Astrocyte (in vitro differentiated cells and primary cell): ENCODE results near the gene STRA6. TPM values are rescaled to one million over a fixed set of nuclear protein-coding genes. Genes with fewer than 3 reads are reported as not detected.
A peak's percentile ranks its signal among the peaks of the same experiment; 100 is the strongest.

Experiments used
- DNase-seq: peaks from one replicate; pipeline ENCODE4 v3.0.0-alpha.2; 2010; ENCODE audit warnings: low read depth
- FAIRE-seq: peaks from 2 replicates; lab custom pipeline; 2011; peaks lifted over from hg19 to GRCh38; lab: Jason Lieb, UNC
- H2AFZ ChIP-seq: 2 replicates; pipeline ENCODE4 v1.6.0; 2012; ENCODE audit warnings: low read depth, low read length, inconsistent platforms
- H3K27ac ChIP-seq: 2 replicates; pipeline ENCODE4 v1.5.1; 2011; ENCODE audit warnings: low read depth, low read length, inconsistent platforms
- H3K27me3 ChIP-seq: 2 replicates; pipeline ENCODE4 v1.6.0; 2011; ENCODE audit warnings: low read length, inconsistent platforms; ENCODE audit not compliant: insufficient read depth
- H3K36me3 ChIP-seq: 2 replicates; pipeline ENCODE4 v1.5.1; 2011; ENCODE audit warnings: low read length, inconsistent platforms; ENCODE audit not compliant: insufficient read depth
- H3K4me1 ChIP-seq: 2 replicates; pipeline ENCODE4 v1.5.1; 2011; ENCODE audit warnings: low read length, inconsistent platforms; ENCODE audit not compliant: insufficient read depth
- H3K4me2 ChIP-seq: 2 replicates; pipeline ENCODE4 v1.6.0; 2012; ENCODE audit warnings: low read length, inconsistent platforms
- H3K4me3 ChIP-seq: 2 replicates; pipeline ENCODE4 v1.5.1; 2011; ENCODE audit warnings: low read depth, mild to moderate bottlenecking, low read length, inconsistent platforms; ENCODE audit not compliant: insufficient read depth
- H3K79me2 ChIP-seq: 2 replicates; pipeline ENCODE4 v1.6.0; 2012; ENCODE audit warnings: mild to moderate bottlenecking, low read length, inconsistent platforms; ENCODE audit not compliant: insufficient read depth
- H3K9ac ChIP-seq: 2 replicates; pipeline ENCODE4 v1.6.0; 2012; ENCODE audit warnings: mild to moderate bottlenecking, low read length, inconsistent platforms
- H3K9me3 ChIP-seq: 2 replicates; pipeline ENCODE4 v1.5.1; 2012; ENCODE audit warnings: low read depth, mild to moderate bottlenecking, low read length, inconsistent platforms; ENCODE audit not compliant: insufficient read depth
- H4K20me1 ChIP-seq: 2 replicates; pipeline ENCODE4 v1.6.0; 2012; ENCODE audit warnings: low read length, inconsistent platforms; ENCODE audit not compliant: insufficient read depth
- H3K27ac Mint-ChIP-seq: one replicate; pipeline ENCODE4 v1.8.0; 2021; ENCODE audit warnings: mild to moderate bottlenecking, mixed read lengths; ENCODE audit not compliant: unreplicated experiment
- H3K27me3 Mint-ChIP-seq: one replicate; pipeline ENCODE4 v1.8.0; 2021; ENCODE audit warnings: low read depth, mixed read lengths; ENCODE audit not compliant: unreplicated experiment
- H3K36me3 Mint-ChIP-seq: one replicate; pipeline ENCODE4 v1.8.0; 2021; ENCODE audit warnings: low read depth, mixed read lengths; ENCODE audit not compliant: unreplicated experiment
- H3K4me1 Mint-ChIP-seq: one replicate; pipeline ENCODE4 v1.8.0; 2021; ENCODE audit warnings: low read depth, mixed read lengths; ENCODE audit not compliant: unreplicated experiment
- H3K4me3 Mint-ChIP-seq: one replicate; pipeline ENCODE4 v1.8.0; 2021; ENCODE audit warnings: mild to moderate bottlenecking, moderate library complexity, mixed read lengths; ENCODE audit not compliant: unreplicated experiment
- H3K9me3 Mint-ChIP-seq: one replicate; pipeline ENCODE4 v1.8.0; 2021; ENCODE audit warnings: mild to moderate bottlenecking, mixed read lengths; ENCODE audit not compliant: unreplicated experiment
- CTCF ChIP-seq: IDR thresholded peaks from 2 replicates; pipeline ENCODE4 v1.5.1; 2011; ENCODE audit warnings: low read depth, mild to moderate bottlenecking, inconsistent platforms, low read length, moderate library complexity; ENCODE audit not compliant: insufficient read depth
- EZH2 ChIP-seq: IDR thresholded peaks from 2 replicates; pipeline ENCODE4 v1.6.1; 2012; ENCODE audit warnings: mild to moderate bottlenecking, low read length, inconsistent platforms; ENCODE audit not compliant: insufficient read depth
- total RNA-seq: library from RNA; stranded (reverse); gene quantifications from 2 replicates; pipeline ENCODE4 v1.2.1, GENCODE V29; 2021

Gene STRA6
- total RNA-seq, 1 donor from 2014 or later = 7.2 TPM

GRCh38 chr15:74184582-74185091 lies 17.9 kb downstream of the STRA6 start:
- no peaks in the 10 kb centered on the region for H4K20me1 ChIP-seq
- no peaks in the 10 kb centered on the region for H3K9me3 ChIP-seq
- Mint-ChIP-seq H3K4me3 (no peak overlapping the region), H3K27me3 (peaks cover 53% of the 10 kb centered on the region), H3K9me3 (peaks cover 6% of the 10 kb centered on the region), H3K4me1 (peaks cover 14% of the 10 kb centered on the region), H3K36me3 (peaks cover 3% of the 10 kb centered on the region), H3K27ac (no peak overlapping the region)
- H3K27ac ChIP-seq = no peak overlapping the region
- no peak for FAIRE-seq
- TF ChIP-seq EZH2 (no peak), CTCF (no peak)
- no peak overlapping the region for H3K9ac ChIP-seq
- no peaks in the 10 kb centered on the region for H3K27me3 ChIP-seq
- DNase-seq = no peak
- H3K79me2 ChIP-seq = no peaks in the 10 kb centered on the region
- peaks cover 26% of the 10 kb centered on the region for H3K4me1 ChIP-seq
- no peak overlapping the region for H3K4me3 ChIP-seq
- no peak overlapping the region for H3K4me2 ChIP-seq
- H3K36me3 ChIP-seq = no peaks in the 10 kb centered on the region
- no peak overlapping the region for H2AFZ ChIP-seq

- no peak overlapping the region for H3K4me3 ChIP-seq
- H3K9me3 ChIP-seq = no peaks in the 10 kb centered on the region
- no peak for DNase-seq
- peaks cover 33% of the 10 kb centered on the region for H3K4me1 Mint-ChIP-seq
- H3K9ac ChIP-seq = no peak overlapping the region
- H2AFZ ChIP-seq = no peak overlapping the region
- no peak overlapping the region for H3K4me3 Mint-ChIP-seq
- no peaks in the 10 kb centered on the region for H4K20me1 ChIP-seq
- peaks cover 7% of the 10 kb centered on the region for H3K9me3 Mint-ChIP-seq
- no peak for FAIRE-seq
- no peak overlapping the region for H3K27ac Mint-ChIP-seq
- TF ChIP-seq EZH2 (no peak), CTCF (no peak)
- no peak overlapping the region for H3K27ac ChIP-seq
- H3K36me3 Mint-ChIP-seq = peaks cover 3% of the 10 kb centered on the region
- H3K4me1 ChIP-seq = peaks cover 51% of the 10 kb centered on the region
- no peak overlapping the region for H3K4me2 ChIP-seq
- no peaks in the 10 kb centered on the region for H3K79me2 ChIP-seq
- H3K27me3 ChIP-seq = no peaks in the 10 kb centered on the region
- H3K36me3 ChIP-seq = no peaks in the 10 kb centered on the region
- peaks cover 38% of the 10 kb centered on the region for H3K27me3 Mint-ChIP-seq
Measured at GRCh38 chr15:74182131-74182530, 20.5 kb downstream of the STRA6 start.

- no peak for DNase-seq
- H3K36me3 Mint-ChIP-seq = peaks cover 6% of the 10 kb centered on the region
- H2AFZ ChIP-seq = no peak overlapping the region
Measured at GRCh38 chr15:74180881-74181602, 21.5 kb downstream of the STRA6 start.

More at GRCh38 chr15:74180881-74181602, 21.5 kb downstream of the STRA6 start:
- no peak overlapping the region for H3K4me3 ChIP-seq
- H3K9ac ChIP-seq = peak overlapping the region; percentile 71
- Mint-ChIP-seq H3K4me3 (no peak overlapping the region), H3K27ac (no peak overlapping the region), H3K9me3 (peaks cover 7% of the 10 kb centered on the region), H3K4me1 (peaks cover 42% of the 10 kb centered on the region), H3K27me3 (peaks cover 39% of the 10 kb centered on the region)
- TF ChIP-seq EZH2 (no peak), CTCF (no peak)
- peak overlapping the region; percentile 62 for H3K4me2 ChIP-seq
- H3K4me1 ChIP-seq = peaks cover 60% of the 10 kb centered on the region
- no peaks in the 10 kb centered on the region for H3K9me3 ChIP-seq
- H3K27me3 ChIP-seq = no peaks in the 10 kb centered on the region
- no peak for FAIRE-seq
- H3K36me3 ChIP-seq = no peaks in the 10 kb centered on the region
- H4K20me1 ChIP-seq = no peaks in the 10 kb centered on the region
- no peaks in the 10 kb centered on the region for H3K79me2 ChIP-seq
- peak overlapping the region; percentile 83 for H3K27ac ChIP-seq
